GM10248 (cell line): ENCODE data around the gene STOML1.

Source experiments
- CTCF ChIA-PET: fragments of 300-600 bp; sonication (Branson Sonifier 250); formaldehyde crosslinking; extraction: SDS; loops from one replicate; lab custom pipeline; 2021; ENCODE audit warnings: antibody characterized with exemption; lab: Yijun Ruan, JAX
- POLR2A ChIA-PET: fragments of 350-650 bp; sonication (Branson Sonifier 250); formaldehyde crosslinking; extraction: SDS; loops from one replicate; lab custom pipeline; 2020; ENCODE audit warnings: antibody characterized with exemption; lab: Yijun Ruan, JAX
- DNase-seq: peaks from one replicate; pipeline ENCODE4 v3.0.0; 2012; ENCODE audit errors: extremely low spot score
- CTCF ChIP-seq: IDR thresholded peaks from 2 replicates; pipeline ENCODE4 v1.5.1; 2012; ENCODE audit warnings: mild to moderate bottlenecking, low read depth; ENCODE audit errors: extremely low read depth, missing control alignments, control extremely low read depth

The STOML1 gene

GRCh38 chr15:73946046-73946721 lies 45.9 kb downstream of the STOML1 start:
- ChIA-PET POLR2A (no interaction called here), CTCF (interaction anchor here (1.2 kb wide), 2 partner anchors 18 to 19 kb away, joined by 3 to 6 read pairs; no protein-coding TSS in a partner anchor)
- TF ChIP-seq CTCF, result no peak
- no peak for DNase-seq

DNA sequence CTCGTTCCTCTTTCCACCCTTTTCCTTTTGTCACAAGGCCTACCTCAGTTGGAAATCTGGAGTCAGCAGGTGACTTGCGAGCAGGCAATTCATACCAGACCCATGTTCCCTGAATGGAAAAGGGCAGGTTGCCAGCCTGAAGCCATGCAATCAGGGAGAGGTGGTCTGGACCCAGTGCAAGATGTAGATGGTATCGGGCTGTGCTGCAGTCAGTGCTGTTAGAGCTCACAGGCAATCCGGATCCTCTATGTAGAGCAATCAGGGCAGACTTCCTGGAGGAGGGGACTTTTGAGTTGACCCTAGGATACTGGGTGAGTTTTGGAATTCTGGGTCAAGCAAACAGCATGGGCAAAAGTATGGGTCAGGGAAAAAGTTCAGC lies 47.0 kb downstream of the STOML1 start:
- POLR2A ChIA-PET, result no interaction called here
- DNase-seq, result no peak
- no peak for TF ChIP-seq CTCF
- CTCF ChIA-PET, result interaction anchor here (1.2 kb wide), 1 partner anchor 19 kb away, joined by 3 read pairs; no protein-coding TSS in a partner anchor

DNA sequence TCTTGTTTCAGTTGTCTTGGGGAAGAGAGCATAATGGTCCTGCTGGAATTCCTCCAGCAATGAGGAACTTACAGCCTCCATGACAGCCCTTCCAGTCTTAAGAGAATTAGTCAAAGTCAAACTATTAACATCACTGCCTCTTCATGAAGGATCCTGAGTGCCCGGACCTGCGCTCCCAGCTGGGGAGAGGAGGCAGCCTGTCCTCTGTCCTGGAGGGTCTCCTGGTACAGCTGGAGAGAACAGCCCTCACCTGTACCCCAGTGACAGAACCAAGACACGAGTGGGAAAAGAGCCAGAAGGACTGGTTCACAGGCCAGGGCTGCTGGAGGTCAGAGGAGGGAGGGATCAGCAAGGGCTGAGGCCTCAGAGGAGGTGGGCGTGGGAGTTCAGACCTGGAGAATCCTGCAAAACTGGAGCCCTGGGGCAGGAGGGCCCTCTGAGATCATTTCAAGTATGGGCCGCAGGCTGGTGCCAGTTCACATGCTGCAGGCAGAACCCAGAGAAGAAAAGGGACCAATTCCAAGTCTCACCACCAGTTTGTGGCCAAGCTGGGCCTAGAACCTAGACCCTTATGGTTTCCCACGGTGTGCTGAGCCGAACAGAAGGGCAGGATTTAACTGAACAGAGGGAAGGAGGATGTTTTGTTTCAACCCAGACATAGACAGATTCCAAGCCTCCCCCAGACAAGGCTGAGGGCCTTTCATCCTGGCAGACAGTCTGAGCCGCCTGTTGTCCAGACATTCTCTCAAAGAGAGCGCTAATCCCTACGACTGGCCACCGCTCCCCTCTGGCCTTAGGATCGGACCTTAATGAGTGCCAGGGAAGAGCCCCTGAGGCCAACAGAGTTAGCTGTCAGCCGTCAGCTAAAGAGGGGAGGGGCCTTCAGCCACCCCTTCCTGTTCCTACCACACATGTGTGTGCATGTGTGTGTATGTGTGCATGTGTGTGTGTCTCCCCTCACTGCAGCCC lies 47.6 kb downstream of the STOML1 start:
- CTCF ChIA-PET, result interaction anchor here (1.2 kb wide), 1 partner anchor 20 kb away, joined by 3 read pairs; no protein-coding TSS in a partner anchor
- POLR2A ChIA-PET, result no interaction called here
- no peak for TF ChIP-seq CTCF
- no peak for DNase-seq

- ChIA-PET CTCF (interaction anchor here (1.1 to 1.3 kb wide), 2 partner anchors 8 to 29 kb away, joined by 3 to 4 read pairs; no protein-coding TSS in a partner anchor), POLR2A (no interaction called here)
- TF ChIP-seq CTCF, result no peak
- no peak for DNase-seq
These were observed 49.3 kb downstream of the STOML1 start for GRCh38 chr15:73942751-73943270.

DNA sequence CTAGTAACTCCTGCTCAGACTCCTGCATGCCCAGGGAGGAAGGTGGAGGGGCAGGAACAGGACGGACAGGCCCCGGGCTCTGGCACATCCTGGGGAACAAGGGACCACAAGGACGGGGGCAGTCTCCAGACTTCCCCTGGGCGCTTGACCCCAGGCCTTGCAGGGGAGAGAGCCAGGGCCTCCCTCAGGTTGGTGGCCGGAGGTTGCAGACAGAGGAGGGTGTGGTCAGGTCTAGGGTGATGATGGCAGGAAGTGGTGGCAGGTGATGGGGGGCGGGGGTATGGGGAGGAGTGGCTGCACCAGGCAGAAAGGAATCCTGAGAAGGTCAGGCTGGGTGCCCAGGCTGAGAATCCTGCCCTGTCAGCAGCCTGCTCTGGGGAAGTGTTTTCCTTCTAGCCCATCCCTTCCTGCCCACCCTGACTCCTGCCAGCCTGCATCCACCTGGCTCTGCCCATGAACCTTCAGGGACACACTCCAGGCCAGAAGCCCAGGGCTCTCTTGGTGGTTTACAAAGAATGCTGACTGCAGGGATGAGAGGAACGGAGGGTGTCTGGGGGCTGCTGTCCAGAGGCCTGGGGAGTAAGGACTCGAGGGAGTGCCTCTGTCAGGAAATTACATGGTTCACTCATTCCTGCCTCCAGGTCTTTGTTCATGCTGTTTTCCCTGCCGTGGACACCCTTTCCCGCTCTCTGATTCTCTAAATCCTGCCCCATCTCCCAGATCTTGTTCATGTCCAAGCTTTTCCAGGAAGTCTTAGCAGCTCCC lies 50.0 kb downstream of the STOML1 start:
- POLR2A ChIA-PET, result no interaction called here

More for the DNA sequence above, 50.0 kb downstream of the STOML1 start:
- no peak for DNase-seq
- CTCF ChIA-PET, result interaction anchor here (1.1 to 1.3 kb wide), 3 partner anchors 9 to 68 kb away, joined by 3 to 4 read pairs (median 4); partner anchors contain the start of gene TBC1D21
- no peak for TF ChIP-seq CTCF
